Activated CD8-positive, alpha-beta memory T cell treated with anti-CD3 and anti-CD28 coated beads, Interleukin-2, amount 50 U/mL, for 24 hours (primary cell): ENCODE data around the gene ITGB4.

Experiments used
- DNase-seq: peaks from one replicate; pipeline ENCODE4 v3.0.0-alpha.2; 2020; ENCODE audit errors: extremely low read depth

The ITGB4 gene

DNA sequence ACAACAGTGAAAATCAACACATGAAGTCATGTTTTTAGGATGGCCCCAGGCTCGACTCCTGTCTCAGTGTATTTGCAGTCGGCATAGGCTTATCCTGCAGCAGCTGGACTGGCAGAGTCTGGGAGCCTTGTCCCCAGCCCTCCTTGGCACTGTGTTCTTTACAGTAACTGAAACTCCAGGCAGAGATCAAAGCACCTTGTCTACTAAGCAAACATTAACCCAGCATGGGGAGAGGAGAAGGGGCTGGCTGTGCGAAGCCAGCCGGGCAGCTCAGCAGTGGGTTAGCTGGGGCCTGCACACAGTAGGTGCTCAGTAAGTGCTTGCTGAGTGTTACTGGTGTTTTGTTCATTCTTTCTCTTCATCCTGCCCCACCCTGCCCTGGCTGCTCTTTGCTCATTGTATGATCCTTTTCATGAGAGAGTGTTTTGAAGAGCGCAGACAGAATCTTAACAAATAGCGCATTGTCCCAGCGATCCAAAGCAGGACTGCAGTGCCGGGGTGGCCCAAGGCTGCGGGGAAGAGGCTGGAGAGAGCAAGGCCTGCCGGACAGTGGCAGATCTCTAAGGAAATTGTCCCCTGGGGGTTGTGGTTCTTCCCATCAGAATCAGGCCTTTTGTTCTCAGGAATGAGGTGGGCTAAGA, 23.5 kb upstream of the ITGB4 start:
- no peak for DNase-seq

DNA sequence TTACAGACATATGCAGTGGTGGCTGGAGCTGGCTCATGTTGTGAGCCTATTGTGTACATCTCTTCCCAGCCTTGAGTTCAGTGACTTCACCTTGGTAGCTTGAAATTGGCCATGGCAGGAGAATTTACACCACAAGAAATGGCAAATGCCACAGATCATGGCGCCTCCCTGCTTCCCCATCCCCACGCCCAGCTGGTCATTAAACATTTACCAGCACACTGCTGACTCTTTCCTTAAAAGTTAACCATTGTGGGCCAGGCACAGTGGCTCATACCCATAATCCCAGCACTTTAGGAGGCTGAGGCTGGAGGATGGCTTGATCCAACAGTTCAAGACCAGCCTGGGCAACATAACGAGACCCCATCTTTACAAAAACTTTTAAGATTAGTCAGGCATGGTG, 22.6 kb upstream of the ITGB4 start:
- no peak for DNase-seq

DNA sequence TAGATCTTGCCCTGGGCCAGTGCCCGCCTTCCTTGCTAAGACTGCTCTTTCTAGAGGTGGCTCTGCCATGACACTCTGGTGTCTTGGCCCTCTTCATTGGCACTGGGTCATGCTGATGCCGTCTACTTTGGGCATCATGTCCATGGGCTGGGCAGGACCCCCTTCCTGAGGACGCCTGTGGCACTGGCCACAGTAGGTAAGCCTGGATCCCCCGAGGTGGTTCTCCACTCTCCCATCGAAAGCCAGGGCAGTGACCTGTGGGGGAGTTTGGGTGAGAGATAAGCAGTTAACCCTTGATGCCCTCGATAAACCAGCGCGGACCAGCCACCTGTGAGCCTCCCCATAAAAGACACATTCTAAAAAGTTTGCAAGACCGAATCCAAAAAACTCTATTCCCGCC, 20.0 kb upstream of the ITGB4 start:
- no peak for DNase-seq

DNA sequence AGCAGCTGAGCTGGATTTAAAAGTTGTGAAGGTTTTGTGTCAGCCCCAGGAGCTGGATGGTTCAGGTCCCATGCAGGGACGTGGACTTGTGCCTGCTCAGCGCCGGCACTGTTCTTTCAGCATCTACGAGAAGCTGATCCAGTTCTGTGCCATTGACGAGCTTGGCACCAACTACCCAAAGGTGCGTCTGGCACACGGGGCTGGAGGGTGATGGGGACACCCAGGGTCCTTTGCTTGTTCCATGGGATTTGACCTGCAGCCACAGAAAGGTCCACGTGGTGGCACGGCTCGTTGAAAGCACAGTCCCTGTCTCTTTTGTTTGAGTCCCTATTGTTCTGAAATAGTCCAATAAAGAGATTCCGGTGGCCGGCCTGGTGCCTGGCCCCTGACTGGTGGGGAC, 18.1 kb upstream of the ITGB4 start:
- no peak for DNase-seq

DNA sequence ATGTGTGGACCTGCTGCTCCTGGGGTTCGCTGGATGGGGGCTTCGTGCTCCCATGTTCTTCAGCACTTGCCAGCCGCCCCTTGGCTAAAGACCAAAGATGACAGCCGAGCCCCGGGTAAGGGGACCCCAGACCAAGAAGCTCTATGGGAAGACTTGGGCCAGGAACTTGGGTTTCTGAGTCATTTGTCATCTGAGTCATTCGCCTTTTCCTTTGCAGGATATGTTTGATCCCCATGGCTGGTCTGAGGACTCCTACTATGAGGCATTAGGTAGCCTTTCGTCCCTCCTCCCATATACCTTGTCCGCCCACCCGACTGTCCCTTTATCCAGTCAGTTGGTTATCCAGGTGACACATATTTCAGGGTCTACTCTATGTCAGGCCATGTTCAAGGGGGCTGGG, 17.7 kb upstream of the ITGB4 start:
- no peak for DNase-seq

DNA sequence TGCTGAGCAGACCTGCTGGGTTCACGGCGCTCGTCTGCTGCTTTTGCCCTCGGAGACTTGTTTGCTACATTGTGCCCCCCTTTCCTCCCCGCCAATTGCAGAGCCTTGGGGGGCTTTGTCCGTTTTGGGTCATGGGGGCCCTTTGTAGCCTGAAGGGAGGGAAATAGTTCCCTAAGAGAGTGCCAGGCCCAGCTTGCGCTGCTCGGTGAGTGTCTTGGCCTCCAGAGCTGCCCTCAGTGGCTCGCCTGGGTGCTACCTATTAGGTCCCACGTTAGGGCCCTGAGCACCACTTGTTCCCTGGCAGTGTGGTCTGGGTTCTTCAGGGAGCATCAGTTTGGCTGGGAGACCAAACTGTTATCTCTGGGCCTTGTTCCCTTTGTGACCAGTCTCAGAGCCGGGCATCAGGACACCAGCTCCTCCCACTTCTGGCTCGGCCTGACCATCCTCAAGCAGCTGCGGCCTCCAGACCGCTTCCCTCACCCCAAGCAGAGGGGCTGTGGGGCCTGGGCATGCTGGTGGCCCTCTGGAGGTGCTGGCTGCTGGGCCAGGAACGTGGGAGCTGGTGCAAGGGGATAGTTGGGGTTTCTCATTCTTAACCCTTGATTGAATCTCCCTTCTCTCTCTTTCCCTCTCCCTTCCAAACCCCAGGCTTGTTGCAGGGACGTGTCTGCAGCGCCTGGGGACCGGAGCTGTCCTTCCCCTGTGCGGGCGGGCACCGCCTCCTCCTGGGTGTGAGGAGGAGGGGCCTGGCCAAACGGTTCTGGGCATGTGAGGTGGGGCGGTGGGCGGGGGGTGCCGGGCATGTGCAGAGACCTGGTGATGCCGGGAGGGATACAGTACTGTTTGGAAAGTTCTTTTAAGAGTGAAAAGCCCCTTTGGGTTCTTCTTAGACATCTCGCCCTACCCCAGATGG, 16.0 kb upstream of the ITGB4 start:
- no peak for DNase-seq

DNA sequence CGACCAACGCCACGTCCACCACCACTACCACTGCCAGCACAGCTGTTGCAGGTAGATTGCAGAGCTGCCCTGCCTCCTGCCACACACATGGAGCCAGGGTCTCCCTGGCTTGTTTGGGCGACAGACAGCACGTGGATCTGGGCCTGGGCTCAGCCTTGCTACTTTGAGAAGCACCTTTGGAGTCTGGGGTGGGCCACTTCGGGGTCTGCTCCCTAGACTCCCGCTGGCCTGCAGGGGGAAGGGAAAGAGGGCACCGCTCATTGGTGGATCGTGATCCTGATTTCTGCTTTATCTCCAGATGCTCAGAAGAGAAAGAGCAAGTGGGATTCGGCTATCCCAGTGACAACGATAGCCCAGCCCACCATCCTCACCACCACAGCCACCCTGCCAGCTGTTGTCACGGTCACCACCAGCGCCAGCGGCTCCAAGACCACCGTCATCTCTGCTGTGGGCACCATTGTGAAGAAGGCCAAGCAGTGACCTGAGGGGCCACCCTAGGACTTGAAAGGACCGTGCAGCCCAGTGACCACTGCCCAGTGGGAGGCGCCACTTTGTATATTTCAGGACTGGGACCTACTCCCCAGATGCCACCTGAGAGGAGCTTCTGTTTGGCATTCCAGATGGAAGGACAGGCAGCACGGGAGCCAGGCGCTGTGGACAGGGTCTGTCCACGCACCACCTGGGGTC, 15.1 kb upstream of the ITGB4 start:
- no peak for DNase-seq

DNA sequence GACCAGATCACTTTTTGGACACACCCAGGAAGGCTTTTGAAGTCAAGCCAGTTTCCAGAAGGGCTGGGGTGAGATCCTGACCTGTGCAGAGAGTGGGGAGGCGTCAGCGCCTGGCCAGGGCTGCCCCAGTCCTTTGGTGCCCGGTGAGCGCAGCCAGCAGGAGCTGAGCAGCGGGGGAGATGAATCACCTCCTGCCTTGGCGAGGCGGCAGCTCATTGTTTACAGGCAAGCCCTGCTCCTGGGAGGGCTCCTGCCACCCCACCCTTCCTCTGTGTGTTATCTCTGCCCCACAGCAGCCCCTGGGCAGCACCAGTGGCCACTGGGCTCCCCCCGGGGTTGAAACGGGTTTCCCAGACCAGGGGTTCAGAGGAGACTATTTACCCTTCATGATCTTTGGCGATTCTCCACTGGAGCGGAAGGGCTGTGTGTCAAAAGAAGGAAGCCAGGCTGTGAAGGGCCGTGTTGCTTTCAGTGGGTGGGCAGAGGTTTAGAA, 14.1 kb upstream of the ITGB4 start:
- DNase-seq, result no peak

DNA sequence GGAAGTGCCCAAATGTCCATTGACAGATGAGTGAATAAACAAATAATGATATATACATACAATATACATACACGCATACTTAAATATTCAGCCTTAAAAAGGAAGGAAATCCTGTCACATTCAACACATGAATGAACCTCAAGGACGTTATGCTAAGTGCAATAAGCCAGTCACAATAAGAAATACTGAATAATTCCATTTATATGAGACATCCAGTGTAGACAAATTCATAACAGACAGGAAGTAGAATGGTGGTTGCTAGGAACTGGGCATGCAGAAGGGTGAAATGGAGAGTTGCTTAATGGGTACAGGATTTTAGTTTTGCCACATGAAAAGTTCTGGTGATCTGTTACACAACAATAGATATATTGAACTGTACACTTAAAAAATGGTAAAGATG, 8.8 kb upstream of the ITGB4 start:
- DNase-seq, result no peak

DNA sequence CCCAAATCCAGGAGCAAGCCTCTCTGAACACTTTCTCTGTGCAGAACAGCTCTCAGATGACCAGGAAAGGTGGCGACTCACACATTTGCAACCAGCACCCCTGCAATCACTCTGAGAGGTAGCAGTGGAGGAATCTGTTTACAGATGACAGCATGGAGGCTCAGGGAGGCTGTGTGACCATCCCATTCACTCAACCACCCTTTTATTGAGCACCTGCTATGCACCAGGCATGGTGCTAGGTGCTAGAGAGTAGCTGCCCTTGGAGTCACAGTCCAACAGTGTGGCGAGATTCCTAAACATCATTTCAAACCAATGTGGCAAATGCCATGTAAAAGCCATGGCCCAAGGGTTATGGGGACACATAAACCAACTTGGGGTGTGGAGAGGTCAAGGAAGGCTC, 1.5 kb upstream of the ITGB4 start:
- no peak for DNase-seq

DNA sequence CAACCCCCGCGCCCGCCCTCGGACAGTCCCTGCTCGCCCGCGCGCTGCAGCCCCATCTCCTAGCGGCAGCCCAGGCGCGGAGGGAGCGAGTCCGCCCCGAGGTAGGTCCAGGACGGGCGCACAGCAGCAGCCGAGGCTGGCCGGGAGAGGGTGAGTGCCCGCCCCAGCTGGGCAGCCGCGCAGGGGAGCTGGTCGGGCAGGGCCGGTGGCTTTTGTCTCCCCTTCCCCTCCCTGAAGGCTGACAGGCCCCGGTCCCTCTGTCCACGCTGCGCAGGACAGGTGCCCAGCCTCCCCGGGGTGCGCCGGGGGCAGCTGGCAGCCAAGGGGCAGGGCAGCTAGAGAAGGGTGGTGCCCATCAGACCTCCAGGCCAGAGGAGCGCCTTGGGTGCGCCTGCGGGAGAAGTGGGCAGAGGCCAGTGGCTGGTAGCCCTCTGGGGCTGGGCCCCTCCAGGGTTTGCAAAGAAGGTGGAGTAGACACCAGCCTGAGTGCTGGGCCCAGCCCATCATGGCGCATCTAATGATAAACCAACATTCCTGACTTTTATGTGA, 278 bp downstream of the ITGB4 start:
- DNase-seq, result no peak

DNA sequence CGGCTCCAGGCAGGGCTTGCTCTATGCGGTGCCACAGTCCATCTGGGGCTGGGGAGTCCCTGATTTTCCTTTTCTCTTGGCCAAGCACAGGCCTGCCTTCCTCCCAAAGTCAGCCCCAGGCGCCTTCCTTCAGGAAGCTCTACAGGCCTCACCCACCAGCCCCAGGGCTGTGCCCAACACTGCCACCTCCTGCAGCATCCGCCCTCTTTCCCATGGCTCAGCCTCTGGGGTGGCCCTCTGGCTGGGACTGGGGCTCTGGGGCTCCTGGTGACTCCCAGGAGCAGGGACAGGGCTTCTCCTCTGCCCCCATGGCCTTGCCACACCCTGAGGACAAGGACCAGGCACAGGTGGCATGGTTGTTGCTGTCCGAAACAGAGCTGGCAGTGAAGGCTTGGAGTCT, 817 bp downstream of the ITGB4 start:
- no peak for DNase-seq

DNA sequence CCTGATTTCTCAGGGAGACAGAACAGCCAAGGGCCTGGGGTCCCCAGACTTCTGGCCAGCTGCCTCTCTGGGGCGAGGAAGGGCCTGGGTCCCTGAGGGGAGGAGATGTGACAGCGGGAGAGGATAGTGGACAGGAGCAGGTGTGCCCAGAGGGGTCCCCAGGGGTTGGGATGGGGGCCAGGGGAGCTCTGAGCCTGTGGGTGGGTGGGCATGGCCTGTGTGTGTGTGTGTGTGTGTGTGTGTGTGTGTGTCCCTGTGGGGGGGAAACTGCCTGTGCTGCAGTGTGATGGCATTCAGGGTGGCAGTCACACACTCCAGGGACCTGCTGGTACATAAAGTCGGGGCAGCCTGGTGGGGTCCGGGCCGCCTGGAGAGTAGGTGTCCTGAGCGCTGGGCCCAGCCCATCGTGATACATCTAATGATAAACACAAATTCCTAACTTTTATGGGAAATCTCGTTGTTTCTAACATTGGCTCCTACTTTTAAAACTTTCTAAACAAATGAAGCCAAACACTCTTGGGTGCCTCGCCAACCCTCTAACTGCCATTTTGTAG, 1.4 kb downstream of the ITGB4 start:
- DNase-seq, result no peak

DNA sequence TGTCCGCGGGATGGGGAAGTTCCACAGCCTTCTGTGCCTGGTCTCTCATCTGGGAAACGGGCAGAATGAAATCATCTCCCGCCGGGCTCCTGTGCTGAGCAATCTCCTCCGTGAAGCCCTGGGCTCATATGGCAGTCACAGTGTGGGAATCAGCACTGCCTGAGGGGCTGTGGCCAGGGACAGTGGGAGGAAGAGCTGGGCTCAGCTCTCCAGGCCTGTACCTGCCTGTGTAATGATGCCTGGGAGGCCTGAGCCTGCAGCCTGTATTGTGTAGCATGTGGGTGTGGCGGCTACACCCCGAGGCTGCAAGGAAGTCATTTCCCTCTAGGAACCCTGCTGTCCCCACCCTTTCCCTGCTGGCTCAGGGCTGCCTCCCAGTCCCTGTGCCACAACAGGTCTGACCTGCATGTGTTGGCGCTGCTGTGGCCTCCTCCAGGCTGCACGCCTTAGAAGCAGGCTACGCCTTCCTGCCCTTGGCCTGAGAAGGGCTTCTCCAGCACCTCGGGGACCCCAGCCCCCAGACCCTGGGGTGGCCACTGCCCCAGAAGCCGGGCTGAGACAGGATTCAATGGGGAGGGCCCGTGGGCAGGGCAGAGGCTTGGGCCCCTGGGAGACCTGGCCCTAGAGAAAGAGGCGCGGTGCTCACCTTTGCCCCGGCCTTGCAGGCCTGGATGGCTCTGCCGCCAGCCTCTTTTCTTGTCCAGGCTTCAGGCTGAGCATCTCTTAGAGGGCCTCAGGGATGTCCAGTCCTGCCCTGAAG, 2.1 kb downstream of the ITGB4 start:
- no peak for DNase-seq

DNA sequence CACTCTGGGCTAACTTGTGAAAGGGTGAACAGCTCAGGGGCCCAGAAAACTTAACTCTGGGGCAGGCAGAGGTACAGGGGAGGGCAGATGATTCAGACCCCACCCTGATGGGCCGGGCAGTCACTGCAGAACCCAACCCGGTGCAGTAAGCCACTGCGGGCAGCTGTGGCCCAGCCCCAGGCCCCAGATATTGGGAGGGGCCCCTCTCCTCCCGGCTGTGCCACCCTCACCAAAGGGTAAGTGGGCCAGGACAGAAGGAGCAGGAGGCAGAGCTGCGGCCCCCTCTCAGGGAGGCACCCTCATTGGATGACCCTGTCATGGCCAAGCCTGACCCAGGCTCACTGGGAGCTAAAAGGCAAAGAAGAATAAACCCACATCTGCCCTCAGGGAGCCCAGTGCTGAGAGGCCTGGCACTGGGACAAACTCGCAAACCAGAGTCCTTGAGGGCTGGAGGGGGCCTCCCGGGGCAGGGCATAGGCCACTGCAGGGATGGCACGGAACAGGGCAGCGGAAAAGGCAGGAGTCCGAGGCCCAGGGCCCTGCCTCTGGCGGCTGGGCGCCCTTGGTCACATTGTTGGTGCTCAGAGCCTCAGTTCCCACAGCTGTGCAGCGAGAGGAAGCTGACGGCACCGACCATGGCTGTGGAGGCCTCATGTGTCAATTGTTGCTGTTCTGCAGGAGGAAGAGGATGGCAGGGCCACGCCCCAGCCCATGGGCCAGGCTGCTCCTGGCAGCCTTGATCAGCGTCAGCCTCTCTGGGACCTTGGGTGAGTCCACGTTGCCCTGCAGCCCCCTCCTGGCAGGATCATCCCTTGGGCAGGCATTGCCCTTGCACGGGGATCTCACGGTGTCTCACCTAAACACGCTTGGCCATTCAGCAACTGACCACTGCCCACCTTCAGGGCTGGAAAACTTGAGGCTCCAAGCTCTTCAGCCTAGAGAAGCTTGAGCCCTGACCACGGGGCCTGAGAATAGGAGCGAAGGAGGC, 3.1 kb downstream of the ITGB4 start:
- no peak for DNase-seq

DNA sequence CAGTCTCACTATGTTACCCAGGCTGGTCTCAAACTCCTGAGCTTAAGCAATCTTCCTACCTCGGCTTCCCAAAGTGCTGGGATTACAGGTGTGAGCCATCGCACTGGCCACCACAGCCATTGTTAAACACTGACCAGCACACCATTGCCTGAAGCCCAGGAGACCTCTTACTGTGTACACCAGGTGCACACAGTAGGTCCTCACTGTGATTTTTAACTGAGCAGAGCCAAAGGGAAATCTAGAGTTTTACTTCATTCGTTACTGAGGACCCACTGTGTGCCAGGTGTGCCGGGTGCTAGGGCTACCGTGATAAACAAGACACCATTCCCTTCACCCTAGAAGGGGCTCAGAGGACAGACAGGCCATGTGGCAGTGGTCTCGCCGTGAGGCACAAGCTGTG, 4.2 kb downstream of the ITGB4 start:
- no peak for DNase-seq

DNA sequence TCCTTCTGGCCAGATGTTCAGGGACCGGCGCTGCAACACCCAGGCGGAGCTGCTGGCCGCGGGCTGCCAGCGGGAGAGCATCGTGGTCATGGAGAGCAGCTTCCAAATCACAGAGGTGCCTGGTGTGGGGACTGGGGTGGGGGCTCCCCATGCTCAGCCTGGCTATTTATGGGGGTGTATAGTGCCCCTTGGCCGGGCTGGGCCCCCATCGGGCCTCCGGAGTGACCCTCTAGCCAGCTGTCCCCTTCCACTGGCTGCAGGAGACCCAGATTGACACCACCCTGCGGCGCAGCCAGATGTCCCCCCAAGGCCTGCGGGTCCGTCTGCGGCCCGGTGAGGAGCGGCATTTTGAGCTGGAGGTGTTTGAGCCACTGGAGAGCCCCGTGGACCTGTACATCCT, 6.1 kb downstream of the ITGB4 start:
- no peak for DNase-seq

DNA sequence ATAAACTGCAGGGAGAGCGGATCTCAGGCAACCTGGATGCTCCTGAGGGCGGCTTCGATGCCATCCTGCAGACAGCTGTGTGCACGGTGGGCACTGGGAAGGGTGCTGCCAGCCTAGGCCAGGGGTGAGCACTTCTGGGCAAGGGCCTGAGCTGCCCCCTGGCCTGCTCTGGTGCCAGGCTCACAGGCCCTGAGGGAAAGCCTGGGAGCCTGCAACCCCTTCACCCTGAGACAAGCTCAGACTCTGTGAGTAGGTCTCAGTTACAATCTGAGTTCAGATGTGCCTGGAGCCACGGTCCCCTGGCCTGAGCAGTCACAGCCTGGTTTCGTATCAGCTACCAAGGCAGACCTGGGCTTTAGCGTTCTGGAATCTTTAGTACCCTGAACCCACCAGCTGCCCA, 8.1 kb downstream of the ITGB4 start:
- DNase-seq, result no peak

DNA sequence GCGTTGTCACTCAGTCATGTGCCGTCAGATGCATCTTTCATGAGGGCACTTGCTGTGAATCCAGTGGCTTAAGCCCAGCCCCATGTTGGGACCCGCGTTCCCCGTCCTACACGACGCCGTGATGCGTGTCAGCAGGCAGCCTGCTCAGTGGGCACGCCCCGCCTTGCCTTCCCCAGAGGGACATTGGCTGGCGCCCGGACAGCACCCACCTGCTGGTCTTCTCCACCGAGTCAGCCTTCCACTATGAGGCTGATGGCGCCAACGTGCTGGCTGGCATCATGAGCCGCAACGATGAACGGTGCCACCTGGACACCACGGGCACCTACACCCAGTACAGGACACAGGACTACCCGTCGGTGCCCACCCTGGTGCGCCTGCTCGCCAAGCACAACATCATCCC, 8.8 kb downstream of the ITGB4 start:
- no peak for DNase-seq

DNA sequence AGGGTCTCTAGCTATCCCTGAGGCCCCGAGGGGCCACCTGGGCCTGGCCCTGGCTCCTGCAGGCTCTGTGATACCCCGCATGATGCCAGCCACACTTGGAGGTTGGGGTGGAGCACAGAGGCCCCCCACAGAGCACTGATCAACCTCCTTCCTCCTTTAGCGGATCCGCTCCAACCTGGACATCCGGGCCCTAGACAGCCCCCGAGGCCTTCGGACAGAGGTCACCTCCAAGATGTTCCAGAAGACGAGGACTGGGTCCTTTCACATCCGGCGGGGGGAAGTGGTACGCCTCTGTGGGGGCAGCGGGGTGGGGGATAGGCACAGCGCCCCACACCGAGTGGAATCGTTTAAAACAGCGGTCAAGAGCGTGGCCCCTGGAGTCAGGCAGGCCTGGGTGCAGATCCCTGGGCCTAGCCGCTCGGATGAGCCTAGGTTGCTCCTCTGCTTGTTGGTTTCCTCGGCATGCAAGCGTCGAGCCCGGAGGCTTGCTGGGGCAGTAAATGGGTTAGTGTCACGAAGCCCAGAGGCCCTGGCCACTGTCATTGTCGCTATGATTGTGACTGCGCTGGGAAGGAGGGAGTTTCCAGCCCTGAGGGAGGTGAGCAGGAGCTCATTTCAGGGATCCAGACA, 9.9 kb downstream of the ITGB4 start:
- DNase-seq, result no peak
